Measurements from ENCODE around the gene IGFBP3. TPM values are rescaled to one million over a fixed set of nuclear protein-coding genes. Genes with fewer than 3 reads are reported as not detected.

Gene IGFBP3
- total and polyA plus RNA-seq, 2 of the 13 experiments (the other 11 are each of a cell fraction or from before 2014, with no cell fraction given): 57.5 TPM; not detected in 1

DNA sequence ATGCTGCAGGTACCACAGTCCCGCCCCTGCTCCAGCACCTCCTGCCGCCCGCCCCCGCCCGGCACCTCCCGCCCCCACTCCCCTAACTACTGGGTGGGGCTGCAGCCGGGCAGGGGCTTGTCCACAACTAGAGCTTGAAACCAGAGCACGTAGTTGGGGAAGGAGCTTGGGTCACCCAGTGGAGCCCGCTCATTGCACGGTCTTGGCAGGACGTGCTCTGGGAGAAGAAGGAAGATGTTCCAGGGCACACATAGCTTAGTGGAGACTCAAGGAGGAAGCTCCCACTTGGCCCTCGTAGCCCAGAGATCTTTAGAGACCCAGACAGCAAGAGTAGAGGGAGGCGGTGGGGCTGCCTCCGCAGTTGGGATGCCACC lies 32.1 kb downstream of the IGFBP3 start:
- Histone ChIP-seq H3K9me3 (ENCODE audit: low read length) (no peaks in the 10 kb centered on the region), H3K27ac (ENCODE audit: extremely low read length, insufficient read depth, low read length) (peak overlapping the region; percentile 99), H3K9ac (ENCODE audit: insufficient read depth, low read depth, low read length) (peak overlapping the region; percentile 95), H3K79me2 (ENCODE audit: insufficient read depth, low read length) (peaks cover 12% of the 10 kb centered on the region), H3K27me3 (ENCODE audit: control insufficient read depth in 1 of 2, insufficient read depth in 2 of 2, low read length in 2 of 2) (no peaks in the 10 kb centered on the region; a peak in 1 of 5 replicates), H3K36me3 (replicated peaks in 1 of 2; ENCODE audit: control insufficient read depth in 1 of 2, insufficient read depth in 2 of 2, low read length in 2 of 2) (peaks cover 0 to 19% of the 10 kb centered on the region in 2 experiments; a peak in 4 of 5 replicates), H3K4me3 (replicated peaks in 1 of 3; ENCODE audit: insufficient read depth in 1 of 3, low read depth in 2 of 3, low read length in 3 of 3) (peak overlapping the region; percentile 61 to 89 (median 84)), H2AFZ (ENCODE audit: low read length) (no peak overlapping the region), H4K20me1 (ENCODE audit: insufficient read depth, low read length) (peaks cover 40% of the 10 kb centered on the region), H3K4me1 (ENCODE audit: insufficient read depth, low read length) (peaks cover 79% of the 10 kb centered on the region), H3K4me2 (ENCODE audit: low read depth, low read length) (peak overlapping the region; percentile 98)
- 3% methylated on average over 8 of the region's 14 CpGs for WGBS (ENCODE audit: low lambda C conversion rate)
- ChIA-PET CTCF (ENCODE audit: low intra/inter-chr PET ratio, low total read pairs) (no interaction called here), POLR2A (interaction anchor here (1.0 to 7.2 kb wide), 10 partner anchors 8 to 1582 kb away, joined by 3 to 118 read pairs (median 12); partner anchors contain the start of gene CCDC201)
- intact Hi-C loops (cut with micrococcal nuclease; ENCODE audit: unreplicated experiment): no loop called here
- in situ Hi-C loops (cut with HindIII; ENCODE audit: extremely low pct_ligation_motif_present, low pct_unique_long_range_greater_than_20kb): loop anchor here (5.0 kb wide), 1 partner anchor 83 kb away; no protein-coding TSS in a partner anchor
- no TSS peak for BruUV-seq (replicated peaks)
- no peak for DNase-seq (ENCODE audit: low spot score)
- FAIRE-seq: no peak
- no peak for ATAC-seq
- TF ChIP-seq, protein P1, sequence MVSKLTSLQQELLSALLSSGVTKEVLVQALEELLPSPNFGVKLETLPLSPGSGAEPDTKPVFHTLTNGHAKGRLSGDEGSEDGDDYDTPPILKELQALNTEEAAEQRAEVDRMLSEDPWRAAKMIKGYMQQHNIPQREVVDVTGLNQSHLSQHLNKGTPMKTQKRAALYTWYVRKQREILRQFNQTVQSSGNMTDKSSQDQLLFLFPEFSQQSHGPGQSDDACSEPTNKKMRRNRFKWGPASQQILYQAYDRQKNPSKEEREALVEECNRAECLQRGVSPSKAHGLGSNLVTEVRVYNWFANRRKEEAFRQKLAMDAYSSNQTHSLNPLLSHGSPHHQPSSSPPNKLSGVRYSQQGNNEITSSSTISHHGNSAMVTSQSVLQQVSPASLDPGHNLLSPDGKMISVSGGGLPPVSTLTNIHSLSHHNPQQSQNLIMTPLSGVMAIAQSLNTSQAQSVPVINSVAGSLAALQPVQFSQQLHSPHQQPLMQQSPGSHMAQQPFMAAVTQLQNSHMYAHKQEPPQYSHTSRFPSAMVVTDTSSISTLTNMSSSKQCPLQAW (CRISPR knock-in tag; IDR thresholded peaks at IDR 0.05): peak; percentile 37; the same call in 1 of the 2 replicates
- TF ChIP-seq, protein P2, sequence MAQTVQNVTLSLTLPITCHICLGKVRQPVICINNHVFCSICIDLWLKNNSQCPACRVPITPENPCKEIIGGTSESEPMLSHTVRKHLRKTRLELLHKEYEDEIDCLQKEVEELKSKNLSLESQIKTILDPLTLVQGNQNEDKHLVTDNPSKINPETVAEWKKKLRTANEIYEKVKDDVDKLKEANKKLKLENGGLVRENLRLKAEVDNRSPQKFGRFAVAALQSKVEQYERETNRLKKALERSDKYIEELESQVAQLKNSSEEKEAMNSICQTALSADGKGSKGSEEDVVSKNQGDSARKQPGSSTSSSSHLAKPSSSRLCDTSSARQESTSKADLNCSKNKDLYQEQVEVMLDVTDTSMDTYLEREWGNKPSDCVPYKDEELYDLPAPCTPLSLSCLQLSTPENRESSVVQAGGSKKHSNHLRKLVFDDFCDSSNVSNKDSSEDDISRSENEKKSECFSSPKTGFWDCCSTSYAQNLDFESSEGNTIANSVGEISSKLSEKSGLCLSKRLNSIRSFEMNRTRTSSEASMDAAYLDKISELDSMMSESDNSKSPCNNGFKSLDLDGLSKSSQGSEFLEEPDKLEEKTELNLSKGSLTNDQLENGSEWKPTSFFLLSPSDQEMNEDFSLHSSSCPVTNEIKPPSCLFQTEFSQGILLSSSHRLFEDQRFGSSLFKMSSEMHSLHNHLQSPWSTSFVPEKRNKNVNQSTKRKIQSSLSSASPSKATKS (CRISPR knock-in tag; IDR thresholded peaks at IDR 0.05): no peak
- TF ChIP-seq ZBTB42 (CRISPR knock-in tag; IDR thresholded peaks at IDR 0.05) (peak; percentile 73), PAF1 (CRISPR knock-in tag; IDR thresholded peaks at IDR 0.05) (peak; percentile 95), ZNF850 (CRISPR knock-in tag; conservative IDR thresholded peaks at IDR 0.05) (0 out of 2 replicates have a peak, but pooled peaks have one; percentile 4), MEF2D (CRISPR knock-in tag; IDR thresholded peaks at IDR 0.05) (no peak; the same call in 1 of the 2 replicates), GFI1 (CRISPR knock-in tag; IDR thresholded peaks at IDR 0.05; ENCODE audit: borderline replicate concordance) (no peak), ZNF317 (CRISPR knock-in tag; IDR thresholded peaks at IDR 0.05) (peak; percentile 61; the same call in 1 of the 2 replicates), ZNF644 (CRISPR knock-in tag; IDR thresholded peaks at IDR 0.05; ENCODE audit: low read depth) (no peak), TOPORS (CRISPR knock-in tag; IDR thresholded peaks at IDR 0.05) (no peak), ZNF232 (CRISPR knock-in tag; IDR thresholded peaks at IDR 0.05; ENCODE audit: borderline replicate concordance) (peak; percentile 6; the same call in 1 of the 2 replicates), GZF1 (CRISPR knock-in tag; IDR thresholded peaks at IDR 0.05) (0 out of 2 replicates have a peak, but pooled peaks have one; percentile 4), ZNF234 (CRISPR knock-in tag; conservative IDR thresholded peaks at IDR 0.05) (peak; percentile 25; the same call in 1 of the 2 replicates), ZNF737 (CRISPR knock-in tag; IDR thresholded peaks at IDR 0.05; ENCODE audit: borderline replicate concordance) (peak; percentile 96), ZNF670 (CRISPR knock-in tag; IDR thresholded peaks at IDR 0.05; ENCODE audit: borderline replicate concordance) (peak; percentile 20)
- TF ChIP-seq, protein P3, sequence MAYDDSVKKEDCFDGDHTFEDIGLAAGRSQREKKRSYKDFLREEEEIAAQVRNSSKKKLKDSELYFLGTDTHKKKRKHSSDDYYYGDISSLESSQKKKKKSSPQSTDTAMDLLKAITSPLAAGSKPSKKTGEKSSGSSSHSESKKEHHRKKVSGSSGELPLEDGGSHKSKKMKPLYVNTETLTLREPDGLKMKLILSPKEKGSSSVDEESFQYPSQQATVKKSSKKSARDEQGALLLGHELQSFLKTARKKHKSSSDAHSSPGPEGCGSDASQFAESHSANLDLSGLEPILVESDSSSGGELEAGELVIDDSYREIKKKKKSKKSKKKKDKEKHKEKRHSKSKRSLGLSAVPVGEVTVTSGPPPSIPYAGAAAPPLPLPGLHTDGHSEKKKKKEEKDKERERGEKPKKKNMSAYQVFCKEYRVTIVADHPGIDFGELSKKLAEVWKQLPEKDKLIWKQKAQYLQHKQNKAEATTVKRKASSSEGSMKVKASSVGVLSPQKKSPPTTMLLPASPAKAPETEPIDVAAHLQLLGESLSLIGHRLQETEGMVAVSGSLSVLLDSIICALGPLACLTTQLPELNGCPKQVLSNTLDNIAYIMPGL (CRISPR knock-in tag; IDR thresholded peaks at IDR 0.05; ENCODE audit: borderline replicate concordance in 1 of 2, low read depth in 1 of 2): peak in 1 of 2 experiments; percentile 18; a peak in 2 of 4 replicates
- TF ChIP-seq, protein P4, sequence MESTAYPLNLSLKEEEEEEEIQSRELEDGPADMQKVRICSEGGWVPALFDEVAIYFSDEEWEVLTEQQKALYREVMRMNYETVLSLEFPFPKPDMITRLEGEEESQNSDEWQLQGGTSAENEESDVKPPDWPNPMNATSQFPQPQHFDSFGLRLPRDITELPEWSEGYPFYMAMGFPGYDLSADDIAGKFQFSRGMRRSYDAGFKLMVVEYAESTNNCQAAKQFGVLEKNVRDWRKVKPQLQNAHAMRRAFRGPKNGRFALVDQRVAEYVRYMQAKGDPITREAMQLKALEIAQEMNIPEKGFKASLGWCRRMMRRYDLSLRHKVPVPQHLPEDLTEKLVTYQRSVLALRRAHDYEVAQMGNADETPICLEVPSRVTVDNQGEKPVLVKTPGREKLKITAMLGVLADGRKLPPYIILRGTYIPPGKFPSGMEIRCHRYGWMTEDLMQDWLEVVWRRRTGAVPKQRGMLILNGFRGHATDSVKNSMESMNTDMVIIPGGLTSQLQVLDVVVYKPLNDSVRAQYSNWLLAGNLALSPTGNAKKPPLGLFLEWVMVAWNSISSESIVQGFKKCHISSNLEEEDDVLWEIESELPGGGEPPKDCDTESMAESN (CRISPR knock-in tag; conservative IDR thresholded peaks at IDR 0.05): no peak

All from HepG2 (cell line).